GM21423 (cell line): ENCODE results near the gene SP3.
A peak's percentile ranks its signal among the peaks of the same experiment; 100 is the strongest.

Experiments
- ATAC-seq: cut with Tn5 transposase; IDR thresholded peaks from one replicate; pipeline ENCODE4 v1.9.1; 2021; ENCODE audit warnings: mild to moderate bottlenecking, moderate library complexity; ENCODE audit not compliant: unreplicated experiment

SP3 gene

DNA sequence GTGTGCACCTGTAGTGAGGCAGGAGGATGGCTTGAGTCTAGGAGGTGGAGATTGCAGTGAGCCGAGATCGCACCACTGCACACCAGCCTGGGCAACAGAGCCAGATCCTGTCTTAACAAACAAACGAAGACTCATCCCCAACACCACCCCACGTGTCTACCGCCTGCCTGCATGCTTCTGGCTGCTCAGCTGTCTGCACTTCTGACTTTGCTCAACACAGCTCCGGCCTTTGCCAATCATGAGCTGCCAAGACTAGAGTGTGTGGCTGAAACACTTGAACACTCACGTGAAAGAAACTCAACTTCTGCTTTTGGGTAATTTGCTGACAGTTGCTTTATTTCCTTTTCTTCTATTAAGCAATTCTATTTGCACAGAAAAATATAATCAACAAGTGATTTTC lies 32.1 kb upstream of the SP3 start:
- peak; percentile 96 for ATAC-seq

DNA sequence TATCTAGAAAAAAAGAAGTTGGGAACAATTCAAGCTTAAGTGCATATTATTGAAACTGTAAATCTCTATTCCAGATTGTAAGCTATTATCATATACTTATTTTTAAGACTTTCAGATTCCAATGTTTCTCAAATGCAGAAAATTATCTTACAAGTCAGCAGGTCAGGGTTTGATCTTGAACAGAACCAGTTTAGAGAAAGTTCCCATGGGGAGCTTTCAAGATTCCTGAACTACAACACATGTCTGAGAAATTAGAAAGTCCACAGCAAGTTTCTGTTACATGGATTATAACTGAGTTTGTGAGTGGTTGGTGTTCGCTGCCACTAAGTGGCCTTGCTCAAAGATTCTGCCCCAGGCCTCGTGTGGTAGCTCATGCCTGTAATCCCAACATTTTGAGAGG lies 31.6 kb upstream of the SP3 start:
- no peak for ATAC-seq

DNA sequence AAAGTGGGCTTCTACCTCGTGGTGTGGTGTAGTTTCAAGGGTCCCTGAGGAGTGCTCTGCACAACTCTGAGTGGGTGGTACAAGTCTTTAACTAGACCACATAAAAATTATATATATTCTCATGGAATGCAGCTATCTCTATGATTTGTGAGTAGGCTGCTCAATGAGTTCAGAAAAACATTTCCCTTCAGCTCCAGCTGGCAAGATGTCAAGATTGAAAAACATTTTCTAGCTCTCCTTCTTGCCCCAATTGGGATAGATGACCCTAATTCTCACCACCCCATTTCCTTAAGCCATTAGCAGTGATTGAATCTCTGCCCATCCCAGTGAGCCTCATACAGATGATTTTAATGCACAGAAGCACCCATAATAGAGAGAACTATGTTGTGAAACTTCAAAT lies 28.3 kb upstream of the SP3 start:
- ATAC-seq: no peak

DNA sequence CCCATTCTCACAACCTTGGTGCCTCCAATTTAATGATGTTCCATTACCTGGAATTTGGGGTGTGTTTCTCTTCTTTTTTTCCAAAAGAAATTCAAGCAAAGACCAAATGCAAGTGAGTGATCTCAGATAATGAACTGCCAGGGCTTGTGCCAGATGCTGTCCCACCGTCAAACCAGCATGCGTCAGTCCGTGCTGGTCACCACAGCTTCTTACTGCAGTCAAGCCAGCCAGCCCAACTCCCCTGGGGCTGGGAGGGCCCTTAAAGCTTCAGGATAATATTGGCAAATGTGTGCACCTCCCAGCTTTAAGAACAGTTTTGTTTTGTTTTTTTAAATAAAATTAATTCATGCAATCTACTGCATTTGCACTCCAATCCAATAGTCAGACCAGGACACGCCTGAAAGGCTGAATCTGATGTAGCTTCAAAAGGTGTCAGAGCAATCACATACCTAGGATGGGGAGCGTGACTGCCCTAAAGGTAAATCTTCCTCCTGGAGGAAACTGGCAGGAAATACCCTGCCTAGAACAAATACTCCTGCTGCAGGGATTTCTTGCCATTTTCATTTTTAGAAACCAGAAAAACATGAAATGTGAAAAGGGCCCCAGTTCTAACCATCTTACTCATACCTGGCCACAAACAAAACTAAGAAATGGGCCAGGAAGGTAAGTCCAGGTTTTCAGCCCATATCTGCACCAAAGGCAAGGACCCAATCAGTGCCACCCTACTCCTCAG lies 26.8 kb upstream of the SP3 start:
- ATAC-seq: no peak

DNA sequence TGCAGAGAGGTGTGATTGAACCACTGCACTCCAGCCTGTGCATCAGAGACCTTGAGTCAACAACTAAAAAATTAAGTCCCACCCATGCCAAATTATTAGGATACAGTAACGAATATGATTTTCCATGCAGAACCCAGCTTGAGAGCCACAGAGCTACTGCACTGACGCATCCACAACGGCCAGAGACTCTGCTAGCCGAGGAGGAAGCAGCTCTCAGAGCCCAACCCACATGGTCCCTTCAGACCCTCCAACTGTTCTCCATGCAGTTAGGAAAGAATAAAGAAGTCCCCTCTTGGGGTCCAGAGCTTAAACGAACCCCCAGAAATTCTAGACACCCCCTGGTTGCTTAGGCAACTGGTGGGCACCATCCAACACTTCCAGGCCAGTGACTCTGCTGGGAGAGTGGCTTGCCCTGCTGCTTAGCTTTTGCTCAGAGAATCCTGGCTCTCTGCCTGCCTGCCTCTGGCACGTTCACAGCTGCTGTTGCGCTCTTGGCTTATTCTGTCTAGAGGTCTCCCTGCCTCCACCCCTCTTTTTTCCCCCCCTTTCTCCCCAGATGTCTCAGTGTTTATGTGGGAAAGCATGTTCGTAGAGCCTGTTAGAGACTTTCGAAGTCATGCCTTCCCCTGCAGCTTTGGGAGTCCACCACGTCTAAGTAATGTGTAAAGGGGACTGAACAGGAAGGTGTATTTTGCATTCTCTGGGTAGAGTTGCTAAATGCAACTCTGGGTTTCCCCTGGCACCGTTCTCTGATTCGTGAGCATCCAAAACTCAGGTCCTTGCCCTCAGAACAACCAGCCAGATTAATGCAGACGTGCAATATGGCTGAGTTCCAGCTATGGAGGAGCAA lies 26.0 kb upstream of the SP3 start:
- ATAC-seq: peak; percentile 65

DNA sequence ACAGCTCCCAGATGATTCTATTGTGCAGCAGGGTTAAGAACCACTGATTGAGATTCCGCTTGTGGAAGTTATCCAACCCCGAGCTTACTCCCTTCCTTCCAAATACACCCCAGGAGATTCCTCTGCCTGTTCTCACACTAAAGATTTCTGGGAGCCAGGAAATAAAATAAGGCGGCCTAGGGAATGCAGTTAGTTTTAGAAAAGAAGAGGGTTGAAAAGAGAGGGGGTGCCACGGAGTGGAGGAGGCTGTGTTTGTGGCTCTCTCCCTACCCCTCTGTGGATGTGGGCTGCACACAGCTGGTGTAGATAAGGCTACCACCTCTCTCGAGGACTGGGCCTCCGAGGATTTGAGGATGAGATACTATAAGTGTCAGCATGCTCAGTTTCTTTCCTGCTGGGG lies 25.1 kb upstream of the SP3 start:
- ATAC-seq: no peak

DNA sequence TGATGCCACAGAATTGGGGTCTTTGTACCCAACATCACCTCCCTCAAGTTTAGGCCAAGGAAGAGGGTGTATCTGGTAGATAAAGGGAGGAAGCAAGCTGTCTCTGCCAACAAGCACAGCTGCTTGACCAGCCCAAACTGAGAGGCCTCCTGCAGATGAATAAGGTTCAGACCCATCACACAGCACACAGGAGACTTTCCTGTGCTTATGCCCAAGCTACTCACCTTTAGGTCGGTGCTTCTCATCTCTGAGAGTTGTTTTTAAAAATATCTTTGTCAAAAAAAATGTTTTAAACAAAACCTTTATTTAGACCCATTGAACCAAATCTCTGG lies 24.7 kb upstream of the SP3 start:
- ATAC-seq: no peak

DNA sequence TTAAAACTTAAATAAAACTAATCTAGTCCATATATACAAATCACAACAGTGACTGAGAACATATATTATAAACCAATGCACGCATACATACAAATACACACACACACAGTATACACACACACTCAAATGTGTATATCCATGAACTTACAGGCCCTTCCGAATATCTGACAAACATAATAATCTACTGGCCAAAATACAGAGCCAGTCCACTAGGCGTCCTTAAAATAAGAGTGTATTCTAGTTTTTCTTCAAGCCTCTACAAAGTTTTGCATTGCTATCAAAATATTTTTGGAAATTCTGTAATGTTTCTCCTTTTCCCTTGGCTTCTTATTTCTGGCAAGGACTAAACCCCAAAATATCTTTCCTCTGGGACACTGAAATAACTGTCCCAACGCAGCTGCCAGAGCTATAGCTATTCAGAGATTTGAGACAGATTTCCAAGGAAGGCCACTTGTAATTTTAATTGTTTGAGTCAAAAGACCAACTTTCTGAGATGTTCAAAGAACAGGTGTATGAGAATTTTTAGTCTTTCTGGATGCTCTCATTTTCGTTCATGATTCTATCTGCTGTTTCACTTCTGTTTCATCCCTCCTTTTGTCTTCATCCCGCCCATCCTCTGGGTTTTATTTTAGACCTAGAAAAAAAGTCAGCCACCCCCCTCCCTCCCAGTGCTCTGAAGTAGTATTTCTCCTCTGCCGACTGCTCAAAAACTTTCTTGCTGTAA lies 24.1 kb upstream of the SP3 start:
- no peak for ATAC-seq

DNA sequence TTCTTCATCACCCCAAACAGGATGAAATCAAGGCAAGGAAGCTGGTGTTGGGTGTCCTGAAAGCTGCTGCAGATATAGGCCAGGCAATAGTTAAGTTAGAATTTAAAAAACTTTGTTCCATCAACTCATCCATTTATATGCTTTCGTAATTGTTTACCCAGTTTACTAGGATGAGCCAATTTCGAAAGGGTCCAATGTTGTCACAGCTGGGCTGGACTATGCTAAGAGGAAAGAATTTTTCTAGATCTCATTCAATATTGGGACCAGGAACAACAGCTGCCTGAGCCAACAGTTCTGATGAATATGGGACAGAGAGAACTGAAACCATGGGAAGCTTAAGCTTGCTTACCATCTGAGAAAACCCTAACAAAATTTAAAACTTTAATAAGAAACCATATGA lies 21.6 kb upstream of the SP3 start:
- no peak for ATAC-seq

DNA sequence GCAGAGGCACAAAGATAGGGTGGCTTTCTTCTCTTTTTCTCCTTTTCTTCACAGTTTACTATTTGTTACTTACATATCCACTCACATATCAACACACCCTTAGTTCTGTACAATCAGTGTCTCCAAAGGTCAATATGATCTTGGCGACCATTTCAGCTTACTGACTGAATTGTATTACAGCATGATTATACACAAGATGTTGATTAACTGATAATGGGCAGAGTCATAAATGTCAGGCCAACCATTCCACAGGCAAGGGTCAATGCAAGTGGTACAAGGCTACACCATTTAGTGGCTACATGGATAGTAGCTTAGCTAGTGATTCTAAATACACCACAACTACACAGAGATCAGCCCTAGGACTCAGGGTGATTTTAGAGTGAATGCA lies 20.4 kb upstream of the SP3 start:
- no peak for ATAC-seq

DNA sequence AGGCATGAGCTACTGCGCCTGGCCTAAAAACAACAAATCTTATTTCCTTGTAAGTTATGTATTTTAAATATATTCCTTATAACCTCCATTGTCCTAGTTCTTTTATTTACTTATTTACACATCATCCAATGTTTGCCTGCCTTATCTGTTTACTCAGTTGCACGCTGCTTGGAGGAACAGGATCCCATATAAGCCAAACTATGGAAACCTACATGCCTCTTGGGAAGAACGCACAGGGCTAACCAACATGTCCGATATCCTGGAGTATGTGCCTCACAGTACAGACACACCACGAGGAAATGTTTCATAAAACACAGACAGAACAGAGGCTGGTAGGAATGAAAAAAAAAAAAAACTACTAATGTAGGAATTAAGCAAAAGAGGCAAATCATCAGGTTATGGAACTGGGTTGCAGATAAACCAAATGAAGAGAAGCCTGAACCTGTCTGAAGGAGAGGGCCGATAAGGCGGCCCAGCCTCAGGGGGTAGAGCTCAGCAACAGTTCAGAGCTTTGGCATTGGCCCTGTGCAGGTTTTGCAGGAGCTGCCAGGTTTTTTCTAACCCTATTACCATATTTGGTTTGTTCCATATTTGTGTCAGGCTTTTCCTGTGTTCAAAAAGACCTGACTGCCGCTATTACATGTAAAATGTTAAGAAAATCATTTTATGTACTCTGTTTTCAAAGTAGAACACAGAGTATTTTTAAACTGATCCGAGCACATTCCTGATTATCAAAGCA lies 19.9 kb upstream of the SP3 start:
- ATAC-seq: no peak

DNA sequence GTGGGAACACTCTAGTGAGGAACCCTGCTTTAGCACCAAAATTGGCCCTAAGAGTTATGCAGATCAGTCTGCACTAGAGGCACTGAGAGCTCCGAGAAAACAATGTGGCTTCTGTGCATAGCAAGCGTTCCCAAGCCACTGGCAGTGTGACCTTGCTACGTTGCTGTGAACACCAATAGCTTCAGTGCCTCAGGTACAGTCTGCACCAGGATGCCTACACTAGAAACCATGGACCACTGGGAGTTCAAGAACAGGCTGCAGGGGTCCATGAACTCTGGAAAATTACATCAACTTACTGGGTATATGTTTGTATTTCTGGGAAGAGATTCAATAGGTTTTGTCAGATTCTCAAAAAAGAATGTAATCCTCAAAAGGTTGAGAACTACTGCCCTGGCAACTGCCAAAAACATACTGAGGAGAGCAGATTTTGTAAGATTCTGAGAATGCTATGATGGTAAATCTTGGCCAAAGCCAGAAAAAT lies 18.3 kb upstream of the SP3 start:
- ATAC-seq: no peak

DNA sequence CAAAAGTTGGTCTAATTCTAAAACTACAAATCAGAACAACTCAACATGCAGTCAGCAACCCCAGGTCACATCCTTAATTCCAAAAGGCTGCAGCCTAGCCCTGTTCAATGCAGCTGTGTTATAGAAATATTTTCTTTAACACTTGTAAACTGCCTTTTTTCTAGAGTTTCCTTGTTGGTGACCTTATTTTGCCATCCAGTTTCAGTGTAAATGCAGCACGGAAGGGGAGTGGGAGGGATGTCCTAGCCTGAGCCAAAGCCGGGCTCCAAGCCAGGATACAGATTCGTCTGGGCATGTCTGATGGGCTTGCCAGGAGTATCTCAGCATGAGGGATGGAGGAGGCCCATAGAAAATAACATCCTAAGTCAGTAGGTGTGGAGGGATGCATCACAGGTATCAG lies 17.7 kb upstream of the SP3 start:
- no peak for ATAC-seq

DNA sequence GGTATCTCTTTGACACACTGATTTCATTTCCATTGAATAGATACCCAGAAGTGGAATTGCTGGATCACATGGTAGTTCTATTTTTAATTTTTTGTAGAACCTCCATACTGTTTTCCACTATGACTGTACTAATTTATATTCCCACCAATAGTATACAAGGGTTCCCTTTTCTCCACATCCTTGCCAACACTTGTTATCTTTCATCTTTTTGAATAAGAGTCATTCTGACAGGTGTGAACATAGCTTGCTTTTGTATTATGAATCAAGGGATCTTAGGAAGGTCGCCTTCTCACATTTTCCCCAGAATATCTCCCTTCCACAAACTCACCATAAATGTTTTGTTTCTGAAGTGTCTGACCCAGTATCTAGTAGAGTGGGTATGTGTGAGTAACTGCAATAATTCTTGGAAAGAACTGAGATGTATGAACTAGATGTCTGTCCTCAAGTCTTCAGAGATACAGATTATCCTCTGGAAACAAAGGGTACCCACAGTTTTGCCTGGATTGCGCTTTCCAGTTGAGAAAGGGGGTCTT lies 17.1 kb upstream of the SP3 start:
- ATAC-seq: no peak

DNA sequence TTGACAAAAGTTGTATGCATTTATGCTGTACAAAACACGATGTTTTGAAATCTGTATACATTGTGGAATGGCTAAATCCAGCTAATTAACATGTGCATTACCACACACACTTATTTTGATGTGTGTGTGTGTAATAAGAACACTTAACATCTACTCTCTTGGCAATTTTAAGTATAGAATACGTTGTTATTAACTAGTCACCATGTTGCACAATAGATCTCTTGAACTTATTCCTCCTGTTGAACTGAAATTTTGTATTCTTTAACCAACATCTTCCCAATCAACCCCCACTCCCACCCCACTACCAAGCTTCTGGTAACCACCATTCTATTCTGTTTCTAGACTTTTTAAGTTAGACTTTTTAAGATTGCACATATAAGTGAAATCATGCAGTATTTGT lies 16.3 kb upstream of the SP3 start:
- no peak for ATAC-seq

DNA sequence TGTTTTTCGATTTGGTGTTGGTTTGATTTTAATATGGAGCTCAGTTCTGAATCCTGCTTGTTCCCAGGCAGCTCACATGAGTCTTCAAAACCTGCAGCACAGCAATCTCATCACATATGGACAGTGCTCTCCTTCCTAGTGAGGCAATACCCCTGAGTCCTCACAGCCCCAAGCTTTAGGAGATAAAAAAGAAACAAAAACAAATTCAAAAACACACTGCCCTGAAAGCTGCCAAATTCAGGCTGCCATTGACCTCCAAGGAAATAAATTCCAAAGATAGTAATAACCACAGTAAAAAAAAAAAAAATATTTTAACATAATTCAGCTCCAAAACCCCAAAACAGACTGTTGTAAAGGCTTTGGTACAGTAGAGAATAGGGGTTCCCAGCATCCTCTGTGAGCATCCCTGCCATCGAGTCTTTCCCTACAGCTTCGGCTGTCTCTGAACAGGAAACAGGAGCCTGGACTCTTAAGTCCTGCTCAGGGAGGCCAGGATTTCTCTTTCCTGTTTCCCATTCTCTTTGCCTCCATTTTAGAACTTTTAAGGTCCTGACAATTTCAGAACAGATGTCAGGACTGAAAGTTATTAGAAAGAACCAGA lies 14.7 kb upstream of the SP3 start:
- ATAC-seq: no peak

DNA sequence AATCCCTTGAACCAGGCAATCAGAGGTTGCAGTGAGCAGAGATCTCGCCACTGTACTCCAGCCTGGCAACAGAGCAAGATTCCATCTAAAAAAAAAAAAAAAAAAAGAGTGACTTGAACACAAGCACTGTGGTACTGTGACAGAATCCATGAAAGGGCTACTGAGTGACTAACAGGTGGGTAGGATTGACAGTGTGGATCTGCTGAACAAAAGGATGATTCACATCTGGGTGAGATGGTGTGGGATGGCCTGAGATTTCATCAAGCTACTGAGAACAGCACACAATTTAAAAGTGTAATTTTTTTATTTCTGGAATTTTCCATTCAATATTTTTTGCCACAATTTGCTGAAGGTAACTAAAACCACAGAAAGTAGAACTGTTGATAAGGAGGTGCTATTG lies 13.3 kb upstream of the SP3 start:
- ATAC-seq: no peak

DNA sequence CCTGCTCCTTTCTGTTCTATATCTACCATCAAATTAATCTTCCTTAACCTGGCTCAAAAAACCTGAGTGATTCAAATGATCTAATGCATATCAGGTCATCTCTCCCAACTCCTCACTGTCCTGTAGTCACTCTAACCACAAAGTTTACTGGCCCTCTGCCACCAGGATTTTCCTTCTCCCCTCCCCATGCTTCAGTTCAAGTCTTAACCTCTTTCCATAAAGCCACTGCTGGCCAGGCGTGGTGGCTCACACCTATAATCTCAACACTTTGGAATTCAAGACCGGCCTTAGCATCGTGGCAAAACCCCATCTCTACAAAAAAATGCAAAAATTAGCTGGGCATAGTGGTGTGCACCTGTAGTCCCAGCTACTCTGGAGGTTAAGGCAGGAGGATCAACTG lies 7.5 kb upstream of the SP3 start:
- ATAC-seq: no peak

DNA sequence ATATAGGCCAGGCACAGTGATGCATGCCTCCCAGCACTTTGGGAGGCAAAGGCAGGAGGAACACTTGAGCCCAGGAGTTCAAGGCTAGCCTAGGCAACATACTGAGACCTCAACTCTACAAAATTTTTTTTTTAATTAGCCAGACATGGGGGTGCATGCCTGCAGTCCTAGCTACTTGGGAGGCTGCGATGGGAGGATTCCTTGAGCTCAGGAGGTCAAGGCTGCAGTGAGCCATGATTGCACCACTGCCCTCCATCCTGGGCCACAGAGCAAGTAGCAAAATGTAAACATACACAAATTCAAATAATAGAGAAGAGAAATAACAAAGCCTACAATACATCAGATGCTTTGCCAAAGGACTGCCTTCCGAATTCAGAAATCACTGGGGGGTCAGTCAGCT lies 7.0 kb upstream of the SP3 start:
- ATAC-seq: no peak

DNA sequence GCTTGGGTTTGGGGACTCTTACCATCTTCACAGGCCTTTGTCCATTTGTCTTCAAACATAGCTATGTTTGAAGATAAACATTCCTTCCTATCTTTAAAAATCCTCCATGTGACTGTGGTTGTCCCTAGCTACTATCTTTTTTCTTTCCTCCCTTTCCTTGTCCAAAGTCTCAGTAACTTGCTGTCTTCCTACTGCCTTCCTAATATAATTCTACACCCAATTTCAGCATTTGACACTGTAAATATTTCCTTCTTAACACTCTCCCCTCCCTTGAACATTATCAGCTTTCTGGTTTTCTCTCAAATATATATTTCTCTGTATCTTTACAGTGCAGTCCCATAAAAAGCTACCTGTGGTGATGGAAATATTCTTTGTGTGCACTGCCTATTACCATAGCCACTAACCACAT lies 5.3 kb upstream of the SP3 start:
- no peak for ATAC-seq

DNA sequence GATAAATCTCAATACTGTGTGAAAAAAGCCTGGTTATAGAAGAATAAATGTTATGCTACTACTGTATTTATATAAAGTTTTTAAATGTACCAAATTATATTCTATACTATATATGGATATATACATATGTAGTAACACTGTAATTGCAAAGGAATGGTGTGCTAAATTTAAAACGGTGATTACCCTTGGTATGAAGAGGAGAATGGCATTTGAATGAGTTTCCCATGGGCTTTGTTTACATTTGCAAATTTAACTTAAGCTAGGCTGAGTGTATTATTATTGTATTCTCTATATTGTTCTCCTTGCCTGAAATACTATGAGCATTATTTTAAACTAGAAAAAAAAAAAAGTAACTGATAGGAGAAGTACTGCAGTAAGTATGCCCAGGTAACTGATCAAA lies 4.7 kb upstream of the SP3 start:
- ATAC-seq: no peak
